ENCODE results near the gene CBARP.

GRCh38 chr19:1272423-1273262 is 34.8 kb upstream of the CBARP start:
- TF ChIP-seq, protein P1, sequence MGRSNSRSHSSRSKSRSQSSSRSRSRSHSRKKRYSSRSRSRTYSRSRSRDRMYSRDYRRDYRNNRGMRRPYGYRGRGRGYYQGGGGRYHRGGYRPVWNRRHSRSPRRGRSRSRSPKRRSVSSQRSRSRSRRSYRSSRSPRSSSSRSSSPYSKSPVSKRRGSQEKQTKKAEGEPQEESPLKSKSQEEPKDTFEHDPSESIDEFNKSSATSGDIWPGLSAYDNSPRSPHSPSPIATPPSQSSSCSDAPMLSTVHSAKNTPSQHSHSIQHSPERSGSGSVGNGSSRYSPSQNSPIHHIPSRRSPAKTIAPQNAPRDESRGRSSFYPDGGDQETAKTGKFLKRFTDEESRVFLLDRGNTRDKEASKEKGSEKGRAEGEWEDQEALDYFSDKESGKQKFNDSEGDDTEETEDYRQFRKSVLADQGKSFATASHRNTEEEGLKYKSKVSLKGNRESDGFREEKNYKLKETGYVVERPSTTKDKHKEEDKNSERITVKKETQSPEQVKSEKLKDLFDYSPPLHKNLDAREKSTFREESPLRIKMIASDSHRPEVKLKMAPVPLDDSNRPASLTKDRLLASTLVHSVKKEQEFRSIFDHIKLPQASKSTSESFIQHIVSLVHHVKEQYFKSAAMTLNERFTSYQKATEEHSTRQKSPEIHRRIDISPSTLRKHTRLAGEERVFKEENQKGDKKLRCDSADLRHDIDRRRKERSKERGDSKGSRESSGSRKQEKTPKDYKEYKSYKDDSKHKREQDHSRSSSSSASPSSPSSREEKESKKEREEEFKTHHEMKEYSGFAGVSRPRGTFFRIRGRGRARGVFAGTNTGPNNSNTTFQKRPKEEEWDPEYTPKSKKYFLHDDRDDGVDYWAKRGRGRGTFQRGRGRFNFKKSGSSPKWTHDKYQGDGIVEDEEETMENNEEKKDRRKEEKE (IDR thresholded peaks at IDR 0.05; ENCODE audit: borderline replicate concordance in 1 of 2, control insufficient read depth in 1 of 2, low read depth in 2 of 2, low read length in 1 of 2): no peak
- TF ChIP-seq, protein P2, sequence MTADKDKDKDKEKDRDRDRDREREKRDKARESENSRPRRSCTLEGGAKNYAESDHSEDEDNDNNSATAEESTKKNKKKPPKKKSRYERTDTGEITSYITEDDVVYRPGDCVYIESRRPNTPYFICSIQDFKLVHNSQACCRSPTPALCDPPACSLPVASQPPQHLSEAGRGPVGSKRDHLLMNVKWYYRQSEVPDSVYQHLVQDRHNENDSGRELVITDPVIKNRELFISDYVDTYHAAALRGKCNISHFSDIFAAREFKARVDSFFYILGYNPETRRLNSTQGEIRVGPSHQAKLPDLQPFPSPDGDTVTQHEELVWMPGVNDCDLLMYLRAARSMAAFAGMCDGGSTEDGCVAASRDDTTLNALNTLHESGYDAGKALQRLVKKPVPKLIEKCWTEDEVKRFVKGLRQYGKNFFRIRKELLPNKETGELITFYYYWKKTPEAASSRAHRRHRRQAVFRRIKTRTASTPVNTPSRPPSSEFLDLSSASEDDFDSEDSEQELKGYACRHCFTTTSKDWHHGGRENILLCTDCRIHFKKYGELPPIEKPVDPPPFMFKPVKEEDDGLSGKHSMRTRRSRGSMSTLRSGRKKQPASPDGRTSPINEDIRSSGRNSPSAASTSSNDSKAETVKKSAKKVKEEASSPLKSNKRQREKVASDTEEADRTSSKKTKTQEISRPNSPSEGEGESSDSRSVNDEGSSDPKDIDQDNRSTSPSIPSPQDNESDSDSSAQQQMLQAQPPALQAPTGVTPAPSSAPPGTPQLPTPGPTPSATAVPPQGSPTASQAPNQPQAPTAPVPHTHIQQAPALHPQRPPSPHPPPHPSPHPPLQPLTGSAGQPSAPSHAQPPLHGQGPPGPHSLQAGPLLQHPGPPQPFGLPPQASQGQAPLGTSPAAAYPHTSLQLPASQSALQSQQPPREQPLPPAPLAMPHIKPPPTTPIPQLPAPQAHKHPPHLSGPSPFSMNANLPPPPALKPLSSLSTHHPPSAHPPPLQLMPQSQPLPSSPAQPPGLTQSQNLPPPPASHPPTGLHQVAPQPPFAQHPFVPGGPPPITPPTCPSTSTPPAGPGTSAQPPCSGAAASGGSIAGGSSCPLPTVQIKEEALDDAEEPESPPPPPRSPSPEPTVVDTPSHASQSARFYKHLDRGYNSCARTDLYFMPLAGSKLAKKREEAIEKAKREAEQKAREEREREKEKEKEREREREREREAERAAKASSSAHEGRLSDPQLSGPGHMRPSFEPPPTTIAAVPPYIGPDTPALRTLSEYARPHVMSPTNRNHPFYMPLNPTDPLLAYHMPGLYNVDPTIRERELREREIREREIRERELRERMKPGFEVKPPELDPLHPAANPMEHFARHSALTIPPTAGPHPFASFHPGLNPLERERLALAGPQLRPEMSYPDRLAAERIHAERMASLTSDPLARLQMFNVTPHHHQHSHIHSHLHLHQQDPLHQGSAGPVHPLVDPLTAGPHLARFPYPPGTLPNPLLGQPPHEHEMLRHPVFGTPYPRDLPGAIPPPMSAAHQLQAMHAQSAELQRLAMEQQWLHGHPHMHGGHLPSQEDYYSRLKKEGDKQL (CRISPR knock-in tag; IDR thresholded peaks at IDR 0.05; ENCODE audit: borderline replicate concordance): no peak
- TF ChIP-seq EGR1 (conservative IDR thresholded peaks at IDR 0.05) (no peak), ETS1 (conservative IDR thresholded peaks at IDR 0.05; ENCODE audit: control insufficient read depth, low read depth, low read length) (no peak), FOXK1 (CRISPR knock-in tag; IDR thresholded peaks at IDR 0.05; ENCODE audit: borderline replicate concordance) (0 out of 2 replicates have a peak, but pooled peaks have one; percentile 7), CEBPB (tag; IDR thresholded peaks at IDR 0.05) (no peak), ZNF12 (CRISPR knock-in tag; IDR thresholded peaks at IDR 0.05) (no peak)

Measured in K562 (cell line).